Activated CD8-positive, alpha-beta T cell treated with anti-CD3 and anti-CD28 coated beads for 36 hours (primary cell): ENCODE results near the gene DES. TPM values are rescaled to one million over a fixed set of nuclear protein-coding genes. Genes with fewer than 3 reads are reported as not detected.

ENCODE experiments used
- ATAC-seq: fragments of 200-7000 bp; cut with Tn5 transposase; one replicate; pipeline ENCODE4 v1.10.0; 2021; ENCODE audit warnings: mild to moderate bottlenecking, moderate library complexity
- CTCF ChIA-PET: fragments of 350-600 bp; sonication (Branson Sonifier 250); formaldehyde crosslinking; loops from one replicate; lab custom pipeline; 2021; ENCODE audit warnings: antibody characterized with exemption; lab: Charles Lee
- POLR2A ChIA-PET: fragments of 350-600 bp; sonication (Branson Sonifier 250); formaldehyde crosslinking; loops from one replicate; lab custom pipeline; 2021; ENCODE audit warnings: antibody characterized with exemption; lab: Charles Lee
- DNase-seq: peaks from one replicate; pipeline ENCODE4 v3.0.0-alpha.2; 2020
- H3K27ac Mint-ChIP-seq: one replicate; pipeline ENCODE4 v1.8.0; 2021; ENCODE audit warnings: mild to moderate bottlenecking, mixed read lengths
- H3K27me3 Mint-ChIP-seq: one replicate; pipeline ENCODE4 v1.8.0; 2021; ENCODE audit warnings: mixed read lengths
- H3K36me3 Mint-ChIP-seq: one replicate; pipeline ENCODE4 v1.8.0; 2021; ENCODE audit warnings: low read depth, mixed read lengths
- H3K4me1 Mint-ChIP-seq: one replicate; pipeline ENCODE4 v1.8.0; 2021; ENCODE audit warnings: low read depth, mixed read lengths
- H3K4me3 Mint-ChIP-seq: one replicate; pipeline ENCODE4 v1.8.0; 2021; ENCODE audit warnings: mild to moderate bottlenecking, moderate library complexity, mixed read lengths
- H3K9me3 Mint-ChIP-seq: one replicate; pipeline ENCODE4 v1.8.0; 2021; ENCODE audit warnings: mixed read lengths
- intact Hi-C: fragments of 100-400 bp; cut with micrococcal nuclease; formaldehyde crosslinking; loops from one replicate; pipeline ENCODE4 v1.10.0; 2022
- total RNA-seq, 2 experiments: library from RNA; stranded (reverse); gene quantifications; one replicate each; pipeline ENCODE4 v1.2.3, GENCODE V29; 2021
- TF ChIP-seq, protein P1 (sequence below): fragments of 200-600 bp; IDR thresholded peaks from one replicate; pipeline ENCODE4 v1.8.0; 2022; ENCODE audit warnings: antibody characterized with exemption, mild to moderate bottlenecking

DES gene
- total RNA-seq, 2 experiments from 2014 or later = not detected

GRCh38 chr2:219409619-219410018, 8.6 kb upstream of the DES start:
- ChIA-PET POLR2A (no interaction called here), CTCF (interaction anchor here (1.7 kb wide), 1 partner anchor 120 kb away, joined by 9 read pairs; no protein-coding TSS in a partner anchor)
- Mint-ChIP-seq H3K9me3 (peaks cover 2% of the 10 kb centered on the region), H3K27me3 (peaks cover 12% of the 10 kb centered on the region), H3K4me1 (no peaks in the 10 kb centered on the region), H3K27ac (no peak overlapping the region), H3K4me3 (no peak overlapping the region), H3K36me3 (no peaks in the 10 kb centered on the region)
- ATAC-seq = no peak
- TF ChIP-seq, protein P1, sequence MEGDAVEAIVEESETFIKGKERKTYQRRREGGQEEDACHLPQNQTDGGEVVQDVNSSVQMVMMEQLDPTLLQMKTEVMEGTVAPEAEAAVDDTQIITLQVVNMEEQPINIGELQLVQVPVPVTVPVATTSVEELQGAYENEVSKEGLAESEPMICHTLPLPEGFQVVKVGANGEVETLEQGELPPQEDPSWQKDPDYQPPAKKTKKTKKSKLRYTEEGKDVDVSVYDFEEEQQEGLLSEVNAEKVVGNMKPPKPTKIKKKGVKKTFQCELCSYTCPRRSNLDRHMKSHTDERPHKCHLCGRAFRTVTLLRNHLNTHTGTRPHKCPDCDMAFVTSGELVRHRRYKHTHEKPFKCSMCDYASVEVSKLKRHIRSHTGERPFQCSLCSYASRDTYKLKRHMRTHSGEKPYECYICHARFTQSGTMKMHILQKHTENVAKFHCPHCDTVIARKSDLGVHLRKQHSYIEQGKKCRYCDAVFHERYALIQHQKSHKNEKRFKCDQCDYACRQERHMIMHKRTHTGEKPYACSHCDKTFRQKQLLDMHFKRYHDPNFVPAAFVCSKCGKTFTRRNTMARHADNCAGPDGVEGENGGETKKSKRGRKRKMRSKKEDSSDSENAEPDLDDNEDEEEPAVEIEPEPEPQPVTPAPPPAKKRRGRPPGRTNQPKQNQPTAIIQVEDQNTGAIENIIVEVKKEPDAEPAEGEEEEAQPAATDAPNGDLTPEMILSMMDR = no peak
- DNase-seq = no peak
- intact Hi-C loops = no loop called here

DNA sequence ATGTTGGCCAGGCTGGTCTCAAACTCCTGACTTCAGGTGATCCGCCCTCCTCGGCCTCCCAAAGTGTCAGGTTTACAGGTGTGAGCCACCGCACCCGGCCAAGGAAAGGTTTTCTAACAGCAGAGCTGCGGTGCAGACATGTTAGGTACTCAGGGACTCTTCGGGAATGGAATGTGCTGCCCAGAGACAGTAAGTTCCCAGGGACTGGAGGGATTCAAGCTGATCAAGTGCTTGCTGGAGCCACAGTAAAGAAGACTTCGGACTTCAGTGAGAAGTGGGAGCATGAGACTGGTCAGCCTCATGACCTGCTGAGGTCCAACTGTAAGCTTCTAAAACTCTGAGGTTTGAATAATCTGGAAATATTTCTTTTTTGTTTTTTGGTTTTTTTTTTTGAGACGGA, 7.8 kb upstream of the DES start:
- POLR2A ChIA-PET = no interaction called here

DNA sequence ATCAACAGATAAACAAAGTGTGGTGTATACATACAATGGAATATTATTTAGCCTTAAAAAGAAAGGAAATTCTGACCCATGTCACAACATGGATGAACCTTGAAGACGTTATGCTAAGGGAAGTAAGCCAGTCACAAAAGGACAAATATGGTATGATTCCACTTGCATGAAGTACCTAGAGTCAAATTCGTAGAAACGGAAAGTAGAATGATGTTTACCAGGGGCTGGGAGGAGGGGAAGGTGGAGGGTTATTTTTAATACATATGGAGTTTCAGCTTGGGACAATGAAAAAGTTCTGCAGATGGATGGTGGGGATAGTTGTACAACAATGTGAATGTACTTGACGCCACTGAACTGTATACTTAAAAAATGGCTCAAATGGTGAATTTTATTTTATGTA, 3.3 kb upstream of the DES start:
- TF ChIP-seq, protein P1 = no peak
- Mint-ChIP-seq H3K9me3 (peaks cover 2% of the 10 kb centered on the region), H3K27ac (no peak overlapping the region), H3K4me3 (no peak overlapping the region), H3K27me3 (peaks cover 19% of the 10 kb centered on the region), H3K4me1 (no peaks in the 10 kb centered on the region), H3K36me3 (no peaks in the 10 kb centered on the region)
- POLR2A ChIA-PET = no interaction called here
- intact Hi-C loops = no loop called here
- DNase-seq = no peak
- ATAC-seq = no peak
- CTCF ChIA-PET = interaction anchor here (4.5 kb wide), 1 partner anchor 12 kb away, joined by 30 read pairs; no protein-coding TSS in a partner anchor

More for the DNA sequence above, 7.8 kb upstream of the DES start:
- H3K9me3 Mint-ChIP-seq = peaks cover 2% of the 10 kb centered on the region
- DNase-seq (no peak), ATAC-seq (no peak)
- H3K4me1 Mint-ChIP-seq = no peaks in the 10 kb centered on the region
- intact Hi-C loops = no loop called here
- CTCF ChIA-PET = interaction anchor here (1.7 kb wide), 1 partner anchor 119 kb away, joined by 9 read pairs; no protein-coding TSS in a partner anchor
- no peak overlapping the region for H3K27ac Mint-ChIP-seq
- H3K36me3 Mint-ChIP-seq = no peaks in the 10 kb centered on the region
- no peak overlapping the region for H3K4me3 Mint-ChIP-seq
- TF ChIP-seq, protein P1 = no peak
- H3K27me3 Mint-ChIP-seq = peaks cover 14% of the 10 kb centered on the region

GRCh38 chr2:219415580-219416234, 2.5 kb upstream of the DES start:
- ATAC-seq (no peak), DNase-seq (no peak)
- no peaks in the 10 kb centered on the region for H3K4me1 Mint-ChIP-seq
- ChIA-PET POLR2A (no interaction called here), CTCF (interaction anchor here (0.8 to 4.5 kb wide), 4 partner anchors 12 to 144 kb away, joined by 3 to 30 read pairs (median 9); no protein-coding TSS in a partner anchor)
- H3K27ac Mint-ChIP-seq = no peak overlapping the region
- H3K27me3 Mint-ChIP-seq = peaks cover 26% of the 10 kb centered on the region
- no peaks in the 10 kb centered on the region for H3K36me3 Mint-ChIP-seq
- intact Hi-C loops = no loop called here
- TF ChIP-seq, protein P1 = no peak
- peaks cover 2% of the 10 kb centered on the region for H3K9me3 Mint-ChIP-seq
- no peak overlapping the region for H3K4me3 Mint-ChIP-seq

DNA sequence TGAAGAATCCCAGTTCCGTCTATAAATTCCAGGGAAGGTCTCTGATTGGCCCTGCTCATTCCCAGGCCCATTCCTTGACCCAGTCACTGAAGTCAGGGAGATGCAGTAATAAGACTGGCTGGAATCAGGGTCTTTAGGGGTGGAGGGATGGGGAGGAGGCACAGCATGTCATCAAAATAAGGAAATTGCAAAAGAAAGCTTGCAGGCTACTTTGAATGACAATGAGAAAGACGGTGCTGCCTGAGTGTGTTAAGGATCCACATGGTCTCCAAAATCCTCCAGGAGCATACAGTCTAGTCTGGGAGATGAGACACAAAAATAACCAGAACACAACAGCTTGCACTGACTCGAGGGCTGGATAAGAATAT, 2.0 kb upstream of the DES start:
- H3K27ac Mint-ChIP-seq = no peak overlapping the region
- peaks cover 29% of the 10 kb centered on the region for H3K27me3 Mint-ChIP-seq
- ChIA-PET POLR2A (no interaction called here), CTCF (interaction anchor here (1.2 to 4.5 kb wide), 4 partner anchors 13 to 125 kb away, joined by 4 to 30 read pairs (median 9); no protein-coding TSS in a partner anchor)
- H3K9me3 Mint-ChIP-seq = peaks cover 2% of the 10 kb centered on the region
- no peak overlapping the region for H3K4me3 Mint-ChIP-seq
- no peak for ATAC-seq
- no peak for DNase-seq
- H3K4me1 Mint-ChIP-seq = no peaks in the 10 kb centered on the region
- TF ChIP-seq, protein P1 = no peak
- intact Hi-C loops = no loop called here
- H3K36me3 Mint-ChIP-seq = no peaks in the 10 kb centered on the region
